ENCODE data around the gene DNASE2B.
"Not testable (repeated sequence)": the region's sequence is repeated elsewhere in the genome, so short reads cannot be mapped to it uniquely, and the experiment has no call there.

DNASE2B gene

DNA sequence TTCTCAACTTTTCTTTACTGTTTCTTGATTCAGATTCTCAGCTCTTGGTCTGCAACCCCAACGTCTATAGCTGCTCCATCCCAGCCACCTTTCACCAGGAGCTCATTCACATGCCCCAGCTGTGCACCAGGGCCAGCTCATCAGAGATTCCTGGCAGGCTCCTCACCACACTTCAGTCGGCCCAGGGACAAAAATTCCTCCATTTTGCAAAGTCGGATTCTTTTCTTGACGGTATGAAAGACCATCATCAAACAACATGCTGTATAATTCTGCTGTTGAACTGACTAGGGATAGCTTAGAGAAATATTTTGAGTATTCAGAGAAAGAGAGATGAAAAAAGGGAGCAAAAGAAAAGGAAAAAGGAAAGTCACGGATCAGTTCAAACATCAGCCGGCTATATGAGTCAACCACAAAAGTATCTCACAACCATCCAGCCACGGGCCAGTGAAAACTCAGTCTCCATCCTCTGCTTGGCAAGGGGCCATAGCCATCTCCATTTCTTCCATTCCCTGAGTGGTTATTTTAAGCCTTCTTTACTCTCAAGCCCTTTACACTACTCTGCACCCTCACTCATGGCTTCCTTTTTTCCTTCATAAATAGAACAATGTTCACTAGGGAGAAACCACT, 14.1 kb downstream of the DNASE2B start:
- no peak for DNase-seq (ENCODE audit: low read depth)

DNA sequence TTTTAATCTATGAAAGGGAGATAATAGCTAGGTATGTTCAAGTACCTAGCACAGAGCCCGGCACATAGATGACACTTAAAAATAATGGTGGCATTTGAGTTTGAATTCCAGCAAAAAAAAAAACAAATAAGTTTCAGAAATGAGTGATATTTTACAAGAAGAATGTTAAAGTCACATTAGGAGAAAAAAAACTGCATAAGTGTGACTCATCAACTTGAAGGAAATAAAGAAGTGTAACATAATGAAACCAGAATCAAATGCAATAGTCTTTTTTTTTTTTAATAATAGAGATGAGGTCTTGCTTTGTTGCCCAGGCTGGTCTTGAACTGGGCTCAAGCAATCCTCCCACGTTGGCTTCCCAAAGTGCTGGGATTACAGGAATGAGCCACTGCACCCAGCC, 17.1 kb downstream of the DNASE2B start:
- no peak for DNase-seq (ENCODE audit: low read depth)

DNA sequence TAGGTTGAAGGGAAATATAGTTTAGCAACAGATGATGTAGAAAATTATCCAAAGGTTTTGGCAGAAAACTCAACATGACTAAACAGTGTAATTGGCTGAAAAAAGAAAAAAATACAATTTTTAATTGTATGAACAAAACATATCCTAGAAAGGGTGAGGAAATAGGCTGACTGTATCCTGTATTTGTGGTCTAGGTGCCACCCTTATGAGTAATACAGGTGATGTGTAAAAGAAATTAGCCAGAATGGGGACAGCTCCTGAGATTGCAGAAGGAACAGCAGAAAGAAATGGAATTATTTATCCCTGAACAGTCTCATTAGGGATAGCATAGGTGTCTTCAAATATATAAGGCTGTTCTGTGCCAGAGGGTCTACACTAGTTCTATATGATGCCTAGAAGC, 24.6 kb downstream of the DNASE2B start:
- DNase-seq (ENCODE audit: low read depth): no peak

DNA sequence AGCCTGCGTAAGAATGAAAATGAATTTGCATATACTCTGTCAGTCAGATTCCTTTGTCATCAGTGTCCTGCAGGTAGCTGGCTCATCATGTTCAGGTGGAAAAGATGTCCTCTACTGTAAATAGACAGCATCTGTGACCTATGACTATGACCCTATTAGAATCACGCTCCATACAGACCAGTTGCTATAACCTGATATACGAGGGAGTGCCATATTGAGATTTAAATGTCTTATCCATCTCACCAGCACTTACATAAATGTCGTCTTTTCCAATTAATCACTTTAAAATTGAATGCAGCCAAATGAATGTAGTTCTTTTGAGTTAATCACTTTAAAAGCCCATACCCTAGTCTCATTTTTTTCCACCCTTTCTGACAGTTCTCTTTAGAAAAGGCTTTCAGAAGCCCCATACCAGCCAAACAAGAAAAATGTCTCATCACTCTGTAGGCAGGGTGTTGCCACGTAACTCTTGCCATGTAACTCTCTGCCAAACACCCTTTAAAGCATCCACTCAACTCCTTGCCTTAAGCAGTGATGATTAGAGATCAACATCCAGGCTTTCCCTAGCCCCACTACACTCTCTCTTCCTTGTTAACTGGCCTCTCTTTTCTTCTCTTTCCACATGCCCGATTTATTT, 26.3 kb downstream of the DNASE2B start:
- DNase-seq (ENCODE audit: low read depth): no peak

DNA sequence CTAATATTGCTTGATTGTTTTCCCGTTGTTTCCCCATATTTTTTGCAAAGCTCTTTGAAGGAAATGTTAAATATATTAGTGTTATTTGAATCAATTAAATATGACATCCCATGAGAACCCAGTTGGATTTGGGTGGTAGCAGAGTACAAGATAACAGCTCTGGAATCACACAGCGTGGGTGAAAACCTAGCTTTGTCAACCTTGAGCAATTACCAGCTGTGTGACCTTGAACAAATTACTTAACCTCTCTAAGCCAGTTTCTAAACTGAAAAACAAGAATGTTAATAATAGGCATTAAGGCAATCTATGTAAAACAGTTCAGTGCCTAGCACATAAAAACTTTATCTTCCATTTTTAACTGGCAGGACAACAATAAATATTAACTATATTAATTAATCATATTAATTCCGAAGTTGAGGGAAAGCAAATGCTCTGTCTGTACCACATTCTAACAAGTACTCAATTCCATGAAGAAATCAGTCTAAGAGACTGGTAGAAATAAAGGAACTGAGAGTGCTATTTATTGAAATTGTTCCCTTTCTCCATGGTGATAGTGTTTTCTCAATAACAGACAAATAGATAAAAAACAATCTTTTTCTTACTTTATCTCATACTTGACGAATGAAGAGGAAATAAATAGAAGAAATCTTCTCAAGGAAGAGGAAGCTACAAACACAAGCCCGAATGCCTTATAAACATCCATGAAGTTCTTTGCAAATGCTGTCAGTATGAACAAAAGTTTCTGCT, 27.0 kb downstream of the DNASE2B start:
- no peak for DNase-seq (ENCODE audit: low read depth)

DNA sequence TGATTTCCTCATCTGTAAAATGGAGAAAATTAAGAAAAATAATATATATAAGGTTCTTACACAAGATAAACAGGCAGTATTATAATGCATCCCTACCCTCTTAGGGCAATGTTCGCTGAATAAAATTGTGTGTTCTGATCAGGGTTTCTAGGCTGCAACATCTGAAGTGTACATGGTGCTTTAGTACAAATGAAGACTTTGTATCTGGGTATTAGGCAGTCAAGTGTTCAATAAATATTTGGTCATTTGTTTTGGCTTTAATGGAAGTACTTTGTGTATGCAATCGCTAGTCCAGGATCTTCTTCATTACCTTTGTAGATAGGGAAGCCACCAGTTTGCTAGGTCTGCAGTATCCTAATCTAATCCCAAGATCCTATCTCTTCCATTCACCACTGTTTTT, 28.1 kb downstream of the DNASE2B start:
- no peak for DNase-seq (ENCODE audit: low read depth)

DNA sequence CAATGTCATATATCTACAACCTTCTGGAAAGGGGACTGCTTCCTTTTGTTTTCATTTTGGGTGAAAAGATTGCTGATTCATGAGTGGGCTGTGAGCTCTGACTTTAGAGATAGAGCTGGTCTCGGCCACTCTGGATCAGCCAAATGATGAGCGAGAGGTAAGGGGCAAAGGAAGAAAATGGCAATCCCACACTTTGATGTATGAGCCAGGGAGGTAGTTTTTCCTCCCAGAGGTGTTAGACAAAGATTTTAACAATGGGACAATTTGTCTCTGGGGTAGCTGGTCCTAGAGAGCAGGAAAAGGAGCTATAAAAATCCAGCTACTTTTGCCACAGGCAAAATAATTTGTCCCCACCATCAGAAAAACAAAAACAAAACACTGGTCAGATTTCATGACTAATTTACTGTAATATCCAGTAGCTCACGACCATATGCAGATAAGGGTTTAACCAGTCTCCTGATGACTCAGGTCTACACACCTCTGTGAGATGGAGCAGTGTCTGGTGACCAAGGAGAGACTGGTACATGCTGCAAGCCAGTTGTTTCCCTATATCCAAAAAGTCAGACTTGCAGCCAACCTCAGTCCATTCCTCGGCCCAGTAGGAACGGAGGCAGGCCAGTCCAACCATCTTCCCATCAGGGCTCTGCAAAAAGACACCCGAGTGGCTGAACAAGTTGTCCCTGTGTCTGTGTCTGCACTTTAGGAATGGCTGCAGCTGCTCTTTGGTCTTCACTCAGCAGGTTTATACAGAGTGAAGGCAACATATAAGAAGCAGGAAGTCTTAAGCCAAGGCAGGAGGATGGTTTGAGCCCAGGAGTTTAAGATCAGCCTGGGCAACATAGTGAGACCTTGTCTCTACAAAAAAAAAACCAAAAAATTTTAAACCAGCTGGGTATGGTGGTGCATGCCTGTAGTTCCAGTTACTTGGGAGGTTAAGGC, 29.2 kb downstream of the DNASE2B start:
- no peak for DNase-seq (ENCODE audit: low read depth)

DNA sequence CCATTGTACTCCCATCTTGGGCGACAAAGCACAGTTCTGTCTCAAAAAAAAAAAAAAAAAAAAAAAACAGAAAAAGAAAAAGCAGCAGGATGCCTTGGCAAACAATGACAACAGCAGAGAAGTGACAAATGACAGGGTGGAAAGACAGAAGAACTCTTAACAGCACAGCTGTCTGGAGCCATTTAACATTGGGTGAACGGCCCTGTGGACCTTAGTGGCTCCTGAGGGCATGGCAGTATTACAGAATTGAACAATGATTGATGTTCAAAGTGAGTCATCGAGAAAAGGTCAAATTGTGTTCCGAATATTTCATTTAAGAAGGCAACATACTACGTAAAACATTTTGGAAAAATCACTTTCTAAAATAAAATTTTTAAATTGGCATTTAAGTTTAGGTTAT, 30.0 kb downstream of the DNASE2B start:
- DNase-seq (ENCODE audit: low read depth): no peak

DNA sequence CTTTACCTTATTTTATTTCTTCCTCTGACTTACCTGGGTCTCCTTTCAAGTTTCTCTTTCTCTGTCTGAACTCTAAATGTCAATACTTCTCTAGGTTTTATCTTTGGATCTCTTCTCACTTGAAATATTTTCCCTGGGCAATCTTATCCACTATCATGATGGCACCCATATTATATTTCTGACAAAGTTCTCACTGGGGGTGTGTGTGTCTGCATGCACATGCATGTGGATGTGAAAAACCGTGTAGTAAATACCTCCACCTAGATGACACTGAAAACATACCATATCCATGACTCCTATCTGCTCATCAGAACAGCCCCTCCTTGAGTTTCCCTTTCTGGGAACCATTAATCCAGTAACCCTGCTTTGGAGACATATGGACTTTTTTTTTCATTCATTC, 30.9 kb downstream of the DNASE2B start:
- no peak for DNase-seq (ENCODE audit: low read depth)

DNA sequence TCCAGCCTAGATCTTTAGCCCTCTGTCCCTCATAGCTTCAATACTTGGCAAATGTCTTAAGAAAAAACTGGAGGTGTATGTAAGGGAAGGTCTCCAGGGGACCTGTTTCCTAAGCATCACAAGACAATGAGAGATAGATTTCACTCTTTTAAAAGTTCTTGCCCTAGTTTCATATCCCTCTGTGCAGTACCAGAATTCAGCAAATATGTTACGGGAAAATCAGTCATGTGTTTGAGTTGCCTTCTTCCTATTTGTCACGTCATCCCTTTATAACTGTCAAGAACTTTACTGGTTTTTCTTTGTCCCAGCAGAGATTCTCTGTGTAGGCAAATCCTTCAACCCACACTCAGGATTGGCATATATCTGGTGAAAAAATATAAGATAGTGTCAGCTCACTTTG, 32.3 kb downstream of the DNASE2B start:
- no peak for DNase-seq (ENCODE audit: low read depth)

DNA sequence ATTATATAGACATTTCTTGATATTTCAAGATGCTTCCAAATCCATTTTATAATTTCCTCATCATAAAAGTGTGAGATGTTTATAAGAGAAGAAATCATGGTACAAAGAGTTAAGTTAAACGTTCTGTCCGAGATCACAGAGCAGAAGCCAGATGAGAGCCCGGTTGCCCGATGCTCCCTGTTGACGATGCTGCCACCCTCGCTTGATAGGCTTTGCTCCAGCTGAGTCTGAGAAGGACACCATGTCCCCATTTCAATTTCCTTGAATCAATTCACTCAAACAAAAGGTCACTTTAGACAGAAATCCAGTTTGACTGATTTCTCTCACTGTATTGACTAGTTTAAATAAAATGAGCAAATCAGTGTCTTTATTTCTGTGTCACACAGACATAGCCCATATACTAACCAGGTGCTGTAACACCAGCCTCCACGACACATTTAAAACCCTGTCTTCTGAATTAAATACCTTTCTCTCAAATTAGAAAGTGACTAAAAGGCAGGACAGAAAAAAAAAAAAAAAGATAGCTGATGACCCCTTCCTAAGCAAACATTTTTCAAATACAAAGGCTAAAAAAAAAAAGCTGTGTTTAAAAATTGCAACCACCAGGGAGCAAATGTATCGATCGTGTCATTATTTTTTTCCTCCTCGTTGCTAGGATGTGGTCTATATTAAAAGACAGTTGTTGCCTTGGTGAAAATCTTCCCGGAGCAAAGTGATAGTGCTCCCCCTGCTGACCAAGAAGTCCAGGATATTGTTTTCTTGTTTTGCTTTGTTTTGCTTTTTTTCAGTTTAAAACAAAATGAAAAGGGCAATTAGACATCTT, 35.2 kb downstream of the DNASE2B start:
- peak; percentile 60 for DNase-seq (ENCODE audit: low read depth)

DNA sequence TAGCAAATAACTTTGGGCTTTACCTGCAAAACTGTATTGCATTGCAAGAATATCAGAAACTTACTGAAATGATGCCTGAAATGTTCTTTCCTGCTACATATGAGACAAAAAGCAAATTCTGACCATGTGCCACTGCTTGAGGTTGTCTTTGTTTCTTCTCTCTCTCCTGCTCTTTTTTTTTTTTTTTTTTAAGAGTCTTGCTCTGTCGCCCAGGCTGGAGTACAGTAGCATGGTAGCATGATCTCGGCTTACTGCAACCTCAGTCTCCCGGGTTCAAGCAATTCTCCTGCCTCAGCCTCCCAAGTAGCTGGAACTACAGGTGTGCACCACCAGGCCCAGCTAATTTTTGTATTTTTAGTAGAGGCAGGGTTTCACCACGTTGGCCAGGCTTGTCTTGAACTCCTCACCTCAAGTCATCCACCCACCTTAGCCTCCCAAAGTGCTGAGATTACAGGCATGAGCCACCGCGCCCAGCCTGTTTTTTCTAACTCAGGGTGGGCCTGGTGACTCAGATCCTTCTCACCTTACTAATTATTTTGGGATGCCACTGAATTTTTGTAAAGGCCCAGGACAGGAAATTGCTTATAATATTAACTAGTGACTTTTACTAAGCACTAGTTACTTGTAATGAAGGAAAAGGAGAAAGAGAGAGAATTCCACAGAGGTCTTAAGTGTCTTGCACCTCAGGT, 35.9 kb downstream of the DNASE2B start:
- no peak for DNase-seq (ENCODE audit: low read depth)

DNA sequence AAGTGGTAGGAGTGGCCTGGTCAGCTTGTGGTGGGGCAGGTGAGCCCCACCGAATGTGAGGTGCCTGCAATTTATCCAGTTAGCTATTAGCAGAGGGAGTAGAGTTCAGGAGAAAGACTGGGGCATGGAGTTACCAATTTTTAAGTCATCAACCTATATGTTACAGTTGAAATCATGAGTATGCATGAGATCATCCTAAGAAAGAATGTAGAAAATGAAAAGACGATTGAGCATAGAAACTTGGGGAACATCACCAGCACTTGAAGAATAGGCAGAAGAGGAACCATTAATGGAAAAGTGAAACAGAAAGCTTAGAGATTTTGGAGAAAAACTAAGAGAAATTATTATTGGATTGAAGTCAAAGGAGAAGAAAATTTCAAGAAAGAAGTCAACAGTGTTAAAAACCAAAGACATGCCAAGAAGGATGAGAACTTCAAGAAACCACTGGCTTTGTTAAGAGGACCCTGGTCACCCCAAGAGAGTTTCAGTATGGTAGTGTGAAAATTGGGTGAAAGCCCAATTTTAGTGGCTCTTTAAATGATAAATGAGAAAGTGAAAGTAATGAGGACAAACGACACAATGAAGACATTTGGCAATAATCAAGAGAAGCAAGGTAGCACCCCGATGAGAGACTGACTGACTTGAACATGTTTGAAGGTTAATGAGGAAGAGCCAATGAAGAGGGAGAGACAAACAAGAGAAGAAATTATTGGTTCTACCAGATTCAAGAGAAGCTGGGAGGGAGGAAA, 36.7 kb downstream of the DNASE2B start:
- DNase-seq (ENCODE audit: low read depth): peak; percentile 16

DNA sequence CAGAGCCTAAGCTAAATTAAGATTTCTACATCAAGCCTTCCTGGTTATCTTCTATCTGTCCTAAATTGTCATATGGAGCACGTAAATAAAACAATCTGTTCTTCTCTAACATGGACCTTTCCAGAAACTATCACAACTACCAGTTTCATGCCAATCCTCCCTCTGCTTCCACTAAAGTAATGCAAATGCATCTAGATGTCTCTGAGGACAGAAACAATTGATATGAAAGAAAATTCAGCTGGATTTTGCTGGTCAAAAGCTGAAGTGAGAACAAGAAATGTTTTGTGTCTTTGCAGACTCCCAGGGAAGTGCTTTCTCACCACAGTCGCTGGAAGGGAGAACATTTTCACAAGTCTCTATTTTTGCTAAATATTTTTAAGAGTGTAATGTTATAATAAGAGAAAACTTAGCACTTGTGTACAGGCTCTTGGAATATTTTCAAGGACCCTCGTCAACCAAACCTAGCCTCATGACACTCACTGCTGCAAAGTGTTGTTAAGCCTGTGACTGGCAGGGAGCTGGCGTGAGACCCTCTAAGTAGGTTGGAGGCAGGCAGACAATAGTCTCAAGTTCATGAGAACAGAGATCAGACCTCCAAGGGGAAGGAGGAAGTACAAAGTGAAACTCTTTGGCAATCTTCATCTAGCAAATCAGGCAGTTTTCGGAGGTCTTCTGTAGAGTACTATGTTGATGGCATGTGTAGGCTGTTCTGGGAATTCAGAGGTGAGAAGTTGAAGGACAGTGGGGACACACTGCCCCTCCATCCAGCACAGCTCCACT, 38.8 kb downstream of the DNASE2B start:
- DNase-seq (ENCODE audit: low read depth): no peak

DNA sequence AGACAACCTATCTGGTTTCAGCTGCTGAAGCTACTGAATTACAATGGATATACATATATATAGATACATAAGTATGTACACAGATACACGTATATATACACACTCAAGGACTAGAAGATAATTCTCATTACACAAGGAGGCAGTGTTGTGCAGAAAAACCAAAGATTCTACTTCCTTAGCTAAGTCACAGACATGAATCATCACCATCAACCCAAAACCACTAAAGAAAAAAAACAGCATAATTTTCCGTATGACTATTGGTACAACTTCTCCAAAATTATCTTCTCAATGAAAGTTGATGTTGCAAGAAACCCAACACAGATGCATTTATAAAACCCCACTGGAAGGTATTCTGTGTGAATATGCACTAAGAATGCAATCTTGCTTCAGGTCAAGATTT, 44.0 kb downstream of the DNASE2B start:
- DNase-seq (ENCODE audit: low read depth): peak; percentile 84

DNA sequence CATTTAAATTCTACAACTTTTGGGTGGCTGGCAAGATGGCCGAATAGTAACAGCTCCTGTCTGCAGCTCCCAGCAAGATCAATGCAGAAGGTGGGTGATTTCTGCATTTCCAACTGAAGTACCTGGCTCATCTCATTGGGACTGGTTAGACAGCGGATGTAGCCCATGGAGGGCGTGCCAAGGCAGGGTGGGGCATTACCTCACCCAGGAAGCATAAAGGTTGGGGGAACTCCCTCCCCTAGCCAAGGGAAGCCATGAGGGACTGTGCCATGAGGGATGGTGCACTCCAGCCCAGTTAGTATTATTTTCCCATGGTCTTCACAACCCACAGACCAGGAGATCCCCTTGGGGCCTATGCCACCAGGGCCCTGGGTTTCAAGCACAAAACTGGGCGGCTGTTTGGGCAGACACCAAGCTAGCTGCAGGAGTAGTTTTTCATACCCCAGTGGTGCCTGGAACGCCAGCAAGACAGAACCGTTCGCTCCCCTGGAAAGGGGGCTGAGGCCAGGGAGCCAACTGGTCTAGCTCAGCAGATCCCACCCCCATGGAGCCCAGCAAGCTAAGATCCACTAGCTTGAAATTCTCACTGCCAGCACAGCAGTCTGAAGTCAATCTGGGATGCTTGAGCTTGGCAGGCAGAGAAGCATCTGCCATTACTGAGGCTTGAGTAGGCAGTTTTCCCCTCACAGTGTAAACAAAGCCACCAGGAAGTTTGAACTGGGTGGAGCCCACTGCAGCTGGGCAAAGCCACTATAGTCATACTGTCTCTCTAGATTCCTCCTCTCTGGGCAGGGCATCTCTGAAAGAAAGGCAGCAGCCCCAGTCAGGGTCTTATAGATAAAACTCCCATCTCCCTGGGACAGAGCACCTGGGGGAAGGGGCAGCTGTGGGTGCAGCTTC, 44.7 kb downstream of the DNASE2B start:
- DNase-seq (ENCODE audit: low read depth): not testable (repeated sequence)

DNA sequence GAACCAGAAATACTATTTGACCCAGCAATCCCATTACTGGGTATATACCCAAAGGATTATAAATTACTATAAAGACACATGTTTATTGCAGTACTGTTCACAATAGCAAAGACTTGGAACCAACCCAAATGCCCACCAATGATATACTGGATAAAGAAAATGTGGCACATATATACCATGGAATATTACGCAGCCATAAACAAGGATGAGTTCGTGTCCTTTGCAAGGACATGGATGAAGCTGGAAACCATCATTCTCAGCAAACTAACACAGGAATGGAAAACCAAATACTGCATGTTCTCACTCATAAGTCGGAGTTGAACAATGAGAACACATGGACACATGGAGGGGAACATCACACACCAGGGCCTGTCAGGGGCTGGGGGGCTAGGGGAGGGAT, 50.4 kb downstream of the DNASE2B start:
- DNase-seq (ENCODE audit: low read depth): not testable (repeated sequence)

DNA sequence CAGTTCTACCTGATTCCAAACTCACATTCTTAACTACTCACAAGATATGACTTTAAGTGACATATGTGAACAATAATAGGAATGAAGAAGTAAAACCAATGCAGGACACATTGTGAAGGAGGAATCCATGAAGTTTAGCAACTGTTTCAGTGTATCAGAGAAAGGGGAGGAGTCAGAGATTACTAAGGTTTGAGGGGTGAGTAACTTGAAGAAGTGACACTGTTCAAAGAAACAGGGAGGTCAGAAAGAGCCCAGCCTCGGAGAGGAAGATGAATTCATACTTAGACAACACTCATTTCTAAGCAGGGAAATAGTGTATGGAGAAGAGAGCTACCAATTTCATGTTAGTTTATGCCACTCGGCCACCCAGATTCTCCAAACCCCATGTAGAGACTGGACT, 52.6 kb downstream of the DNASE2B start:
- no peak for DNase-seq (ENCODE audit: low read depth)
